22Rv1 (cell line): ENCODE results near the gene RRP9.

Experiments
- CTCF ChIP-seq: fragments of 450-650 bp; IDR thresholded peaks from 2 replicates; pipeline ENCODE4 v1.5.1; 2017; ENCODE audit warnings: mild to moderate bottlenecking
- ZFX ChIP-seq: fragments of 450-650 bp; IDR thresholded peaks from 2 replicates; pipeline ENCODE4 v1.6.1; 2017; ENCODE audit warnings: antibody characterized with exemption, borderline replicate concordance

- TF ChIP-seq CTCF (no peak), ZFX (no peak)
These were observed 24.3 kb upstream of the RRP9 start for GRCh38 chr3:51966016-51966415.
